Peyer's patch (tissue), 4 donors: ENCODE results near the gene CTCFL. TPM values are rescaled to one million over a fixed set of nuclear protein-coding genes. Genes with fewer than 3 reads are reported as not detected.
"Not testable (repeated sequence)": the region's sequence is repeated elsewhere in the genome, so short reads cannot be mapped to it uniquely, and the experiment has no call there.

Source experiments
- DNase-seq, 3 donors: peaks; one replicate each; pipeline ENCODE4 v3.0.0-alpha.2; 2017 to 2019
- H3K27ac ChIP-seq, 4 donors: fragments of 200-600 bp; sonication (generic); one replicate each; pipeline ENCODE4 v1.5.1; 2016 to 2019
- H3K27me3 ChIP-seq, 2 donors: fragments of 200-600 bp; sonication (generic); one replicate each; pipeline ENCODE4 v1.5.1; 2019
- H3K36me3 ChIP-seq, 3 donors: fragments of 200-600 bp; sonication (generic); one replicate each; pipeline ENCODE4 v1.5.1; 2016 to 2019
- H3K4me1 ChIP-seq, 4 donors: fragments of 200-600 bp; sonication (generic); one replicate each; pipeline ENCODE4 v1.5.1; 2016 to 2019
- H3K4me3 ChIP-seq, 4 donors: fragments of 200-600 bp; sonication (generic); 1 replicate in 3 of 4; 2 replicates in 1 of 4; pipeline ENCODE4 v1.5.1; 2016 to 2019; ENCODE audit warnings: mild to moderate bottlenecking in 1 of 4
- H3K9me3 ChIP-seq, 4 donors: fragments of 200-600 bp; sonication (generic); one replicate each; pipeline ENCODE4 v1.5.1; 2016 to 2019; ENCODE audit warnings: mild to moderate bottlenecking in 1 of 4
- POLR2A ChIP-seq, 2 donors: fragments of 450-650 bp; IDR thresholded peaks; one replicate each; pipeline ENCODE4 v1.5.1; 2017; ENCODE audit warnings: antibody characterized with exemption in 2 of 2, mild to moderate bottlenecking in 2 of 2, moderate library complexity in 2 of 2
- total RNA-seq, 4 donors: library from RNA; depleted of rRNA; stranded (reverse); fragments of >200 nt; gene quantifications; one replicate each; pipeline ENCODE4 v1.1.0, GENCODE V29; 2016
- TF ChIP-seq, protein P1 (sequence below), 6 experiments: fragments of 450-650 bp in 4 of 6; fragments of 200-600 bp in 2 of 6; sonication (generic) in 1 of 6; IDR thresholded peaks; one replicate each; pipeline ENCODE4 v1.5.1; 2017 to 2019; ENCODE audit warnings: antibody characterized with exemption in 6 of 6, mild to moderate bottlenecking in 3 of 6, moderate library complexity in 1 of 6

The CTCFL gene
- total RNA-seq, 4 donors from 2014 or later: not detected

GRCh38 chr20:57476084-57476526 is 48.8 kb downstream of the CTCFL start:
- Histone ChIP-seq H3K27me3 (no peaks in the 10 kb centered on the region), H3K4me3 (no peak overlapping the region), H3K36me3 (no peaks in the 10 kb centered on the region), H3K4me1 (peaks cover 0 to 14% (median 6%) of the 10 kb centered on the region in 4 donors), H3K9me3 (no peaks in the 10 kb centered on the region), H3K27ac (no peak overlapping the region)
- TF ChIP-seq, protein P1, sequence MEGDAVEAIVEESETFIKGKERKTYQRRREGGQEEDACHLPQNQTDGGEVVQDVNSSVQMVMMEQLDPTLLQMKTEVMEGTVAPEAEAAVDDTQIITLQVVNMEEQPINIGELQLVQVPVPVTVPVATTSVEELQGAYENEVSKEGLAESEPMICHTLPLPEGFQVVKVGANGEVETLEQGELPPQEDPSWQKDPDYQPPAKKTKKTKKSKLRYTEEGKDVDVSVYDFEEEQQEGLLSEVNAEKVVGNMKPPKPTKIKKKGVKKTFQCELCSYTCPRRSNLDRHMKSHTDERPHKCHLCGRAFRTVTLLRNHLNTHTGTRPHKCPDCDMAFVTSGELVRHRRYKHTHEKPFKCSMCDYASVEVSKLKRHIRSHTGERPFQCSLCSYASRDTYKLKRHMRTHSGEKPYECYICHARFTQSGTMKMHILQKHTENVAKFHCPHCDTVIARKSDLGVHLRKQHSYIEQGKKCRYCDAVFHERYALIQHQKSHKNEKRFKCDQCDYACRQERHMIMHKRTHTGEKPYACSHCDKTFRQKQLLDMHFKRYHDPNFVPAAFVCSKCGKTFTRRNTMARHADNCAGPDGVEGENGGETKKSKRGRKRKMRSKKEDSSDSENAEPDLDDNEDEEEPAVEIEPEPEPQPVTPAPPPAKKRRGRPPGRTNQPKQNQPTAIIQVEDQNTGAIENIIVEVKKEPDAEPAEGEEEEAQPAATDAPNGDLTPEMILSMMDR (IDR thresholded peaks at IDR 0.05): no peak
- TF ChIP-seq POLR2A (IDR thresholded peaks at IDR 0.05): no peak
- DNase-seq: peak in 1 of 3 donors; percentile 54

DNA sequence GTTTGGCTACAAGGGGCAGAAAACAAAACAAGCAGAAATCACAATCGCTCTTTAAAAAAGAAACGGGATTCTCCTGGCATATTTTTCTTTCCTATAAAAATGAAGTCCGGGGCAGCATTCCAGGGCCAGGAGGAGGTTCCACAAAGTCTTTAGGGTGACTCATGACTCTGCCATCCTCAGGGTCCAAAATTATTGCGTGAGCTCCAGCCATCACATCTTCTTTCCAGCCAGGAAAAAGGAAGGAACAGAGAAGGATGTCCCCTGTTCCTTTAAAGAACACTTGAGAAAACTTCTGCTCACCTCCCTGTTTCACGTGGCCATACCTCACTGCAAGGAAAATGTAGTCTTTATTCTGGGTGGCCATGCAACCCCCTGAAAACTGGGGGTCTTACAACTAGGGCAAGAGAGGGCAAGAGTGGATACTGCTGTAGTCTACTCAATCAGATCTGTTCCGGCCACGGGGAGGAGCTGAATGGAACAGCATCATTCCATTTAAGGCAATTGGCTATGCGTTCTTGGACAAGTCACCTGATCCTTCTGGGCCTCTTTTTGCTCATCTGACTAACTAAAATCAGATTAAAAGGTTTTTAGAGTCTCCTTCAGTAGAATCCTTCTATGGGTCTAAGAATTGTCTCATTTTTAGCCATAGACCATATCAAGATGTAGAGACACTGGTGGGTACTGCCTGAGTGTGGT is 49.4 kb downstream of the CTCFL start:
- no peak for TF ChIP-seq POLR2A (IDR thresholded peaks at IDR 0.05)
- TF ChIP-seq, protein P1 (IDR thresholded peaks at IDR 0.05): no peak
- H3K27ac ChIP-seq: no peak overlapping the region
- H3K4me1 ChIP-seq: peaks cover 0 to 14% (median 6%) of the 10 kb centered on the region in 4 donors
- no peaks in the 10 kb centered on the region for H3K9me3 ChIP-seq
- H3K27me3 ChIP-seq: no peaks in the 10 kb centered on the region
- DNase-seq: peak in 1 of 3 donors; percentile 43
- no peaks in the 10 kb centered on the region for H3K36me3 ChIP-seq
- H3K4me3 ChIP-seq: no peak overlapping the region

- peaks cover 0 to 14% (median 6%) of the 10 kb centered on the region in 4 donors for H3K4me1 ChIP-seq
- TF ChIP-seq, protein P1 (IDR thresholded peaks at IDR 0.05): no peak
- TF ChIP-seq POLR2A (IDR thresholded peaks at IDR 0.05): no peak
- no peaks in the 10 kb centered on the region for H3K9me3 ChIP-seq
- no peaks in the 10 kb centered on the region for H3K27me3 ChIP-seq
- H3K27ac ChIP-seq: no peak overlapping the region
- no peak overlapping the region for H3K4me3 ChIP-seq
- peak in 1 of 3 donors; percentile 55 for DNase-seq
- no peaks in the 10 kb centered on the region for H3K36me3 ChIP-seq
These were observed 50.1 kb downstream of the CTCFL start for GRCh38 chr20:57474816-57475215.

- Histone ChIP-seq H3K9me3 (no peaks in the 10 kb centered on the region), H3K36me3 (no peaks in the 10 kb centered on the region), H3K27me3 (no peaks in the 10 kb centered on the region), H3K4me3 (no peak overlapping the region), H3K4me1 (peaks cover 0 to 19% (median 6%) of the 10 kb centered on the region in 4 donors), H3K27ac (no peak overlapping the region)
- TF ChIP-seq POLR2A (IDR thresholded peaks at IDR 0.05): no peak
- TF ChIP-seq, protein P1 (IDR thresholded peaks at IDR 0.05): no peak
- DNase-seq: peak in 1 of 3 donors; percentile 18
These were observed 50.7 kb downstream of the CTCFL start for GRCh38 chr20:57474205-57474604.

- Histone ChIP-seq H3K27ac (no peak overlapping the region), H3K27me3 (no peaks in the 10 kb centered on the region), H3K9me3 (no peaks in the 10 kb centered on the region), H3K36me3 (no peaks in the 10 kb centered on the region), H3K4me3 (no peak overlapping the region), H3K4me1 (peaks cover 0 to 21% (median 6%) of the 10 kb centered on the region in 4 donors)
- TF ChIP-seq, protein P1 (IDR thresholded peaks at IDR 0.05): no peak
- no peak for TF ChIP-seq POLR2A (IDR thresholded peaks at IDR 0.05)
- peak in 2 of 3 donors; percentile 56 to 66 for DNase-seq
These were observed 51.5 kb downstream of the CTCFL start for GRCh38 chr20:57473246-57474048.

DNA sequence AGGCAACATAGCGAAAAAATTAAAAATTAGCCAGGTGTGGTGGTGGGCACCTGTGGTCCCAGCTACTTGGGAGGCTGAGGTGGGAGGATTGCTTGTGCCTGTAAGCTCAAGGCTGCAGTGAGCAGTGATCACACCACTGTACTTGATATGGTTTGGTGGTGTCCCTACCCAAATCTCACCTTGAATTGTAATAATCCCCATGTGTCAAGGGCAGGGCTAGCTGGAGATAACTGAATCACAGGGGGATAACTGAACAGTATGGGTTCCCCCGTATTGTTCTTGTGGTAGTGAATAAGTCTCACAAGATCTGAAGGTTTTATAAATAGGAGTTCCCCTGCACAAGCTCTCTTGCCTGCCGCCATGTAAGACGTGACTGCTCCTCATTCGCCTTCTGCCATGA is 52.5 kb downstream of the CTCFL start:
- H3K27ac ChIP-seq, H3K9me3 ChIP-seq, H3K4me3 ChIP-seq, H3K36me3 ChIP-seq, H3K27me3 ChIP-seq: not testable (repeated sequence)
- peaks cover 0 to 21% (median 6%) of the 10 kb centered on the region in 4 donors for H3K4me1 ChIP-seq
- peak in 2 of 3 donors; percentile 11 to 18 for DNase-seq
